SIG-M5 treated with dmso at 0.1 percent for 504 hours (cell line): ENCODE measurements around the gene LMF1.
"Not testable (repeated sequence)": the region's sequence is repeated elsewhere in the genome, so short reads cannot be mapped to it uniquely, and the experiment has no call there.

Source experiments
- DNase-seq: peaks from one replicate; lab custom pipeline; 2025; ENCODE audit not compliant: unreplicated experiment; lab: John Stamatoyannopoulos, UW

Gene LMF1

DNA sequence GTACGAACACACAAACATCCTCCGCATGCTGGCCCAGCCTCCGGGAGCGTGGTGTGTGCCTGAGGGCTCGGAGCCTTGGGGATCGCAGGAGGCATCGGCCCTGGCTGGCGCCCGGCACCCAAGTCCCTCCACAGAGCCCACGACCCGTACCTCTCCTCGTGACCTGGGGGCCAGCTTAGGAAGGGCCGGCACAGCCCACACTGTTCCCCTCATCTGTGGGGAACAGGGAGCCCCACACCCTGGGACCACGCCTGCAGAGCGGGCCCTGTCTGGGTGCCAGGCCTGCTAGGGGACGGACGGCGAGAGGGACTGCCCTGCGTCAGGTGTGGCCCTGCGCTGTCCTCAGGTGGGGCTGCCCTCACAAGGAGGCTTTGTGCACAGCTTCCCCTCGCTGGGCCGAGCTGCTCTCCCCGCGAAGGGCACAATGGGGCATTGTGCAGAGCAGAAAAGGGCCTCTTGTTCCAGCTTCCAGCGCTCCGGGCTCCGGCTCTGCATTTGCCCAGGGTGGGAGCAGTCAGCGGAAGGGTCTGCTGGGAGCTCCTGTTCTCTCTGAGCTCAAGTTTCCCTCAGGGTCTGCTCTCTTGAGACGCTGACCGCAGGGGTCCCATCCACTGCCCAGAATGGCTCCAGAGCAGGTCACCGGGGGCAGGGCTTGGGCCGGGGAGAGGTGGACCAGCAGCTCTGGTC lies 1.7 kb upstream of the LMF1 start:
- DNase-seq = no peak

DNA sequence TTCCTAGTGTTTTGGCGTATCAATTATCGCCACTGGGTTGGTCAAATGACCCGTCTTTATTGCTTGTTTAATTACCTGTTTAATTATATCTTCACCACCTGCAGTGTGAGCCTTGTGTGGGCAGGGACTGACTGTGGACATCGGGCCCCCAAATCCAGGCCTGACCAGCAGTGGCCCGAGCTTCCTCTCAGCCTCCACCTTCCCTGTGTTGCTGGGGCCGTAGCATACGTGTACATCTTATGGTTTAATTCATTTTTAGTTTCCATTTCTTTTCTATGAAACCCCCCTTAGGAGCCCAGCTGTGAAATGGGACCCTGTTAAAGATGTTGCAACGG lies 1.2 kb upstream of the LMF1 start:
- no peak for DNase-seq

DNA sequence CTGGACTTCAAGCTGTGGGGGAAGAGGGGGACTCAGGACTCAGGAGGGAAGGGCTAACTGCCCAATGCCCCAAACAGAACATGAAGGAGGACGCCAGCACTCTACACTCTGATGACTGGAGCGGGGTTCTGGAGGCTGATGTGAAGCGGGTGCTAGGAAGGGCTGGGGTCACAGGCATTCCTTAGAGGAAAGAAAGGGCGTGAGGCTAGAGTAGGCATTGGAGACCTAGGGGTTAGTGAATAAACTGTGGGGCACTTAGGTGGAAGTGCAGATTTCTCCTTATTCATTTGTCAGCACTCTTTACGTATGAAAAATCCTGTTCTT lies 760 bp upstream of the LMF1 start:
- DNase-seq = no peak

DNA sequence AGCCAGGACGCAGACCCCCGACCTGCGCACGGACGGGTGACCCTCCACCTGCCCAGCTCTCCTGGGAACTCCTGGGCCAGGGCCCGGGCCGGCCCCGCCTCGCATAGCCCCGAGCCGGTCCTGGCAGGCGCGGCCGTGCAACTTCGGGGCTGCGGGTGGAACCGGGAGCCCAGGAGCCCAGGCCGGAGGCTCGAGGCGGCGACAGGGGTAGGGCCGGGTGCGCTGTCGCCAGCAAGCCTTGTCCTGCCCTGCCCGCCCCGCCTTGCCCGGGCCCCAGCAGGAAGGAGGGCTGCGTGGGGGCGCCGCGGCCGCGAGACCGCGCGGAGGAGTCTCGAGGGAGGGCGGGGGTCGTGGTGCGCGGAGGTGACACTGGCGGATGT lies 408 bp downstream of the LMF1 start:
- no peak for DNase-seq

DNA sequence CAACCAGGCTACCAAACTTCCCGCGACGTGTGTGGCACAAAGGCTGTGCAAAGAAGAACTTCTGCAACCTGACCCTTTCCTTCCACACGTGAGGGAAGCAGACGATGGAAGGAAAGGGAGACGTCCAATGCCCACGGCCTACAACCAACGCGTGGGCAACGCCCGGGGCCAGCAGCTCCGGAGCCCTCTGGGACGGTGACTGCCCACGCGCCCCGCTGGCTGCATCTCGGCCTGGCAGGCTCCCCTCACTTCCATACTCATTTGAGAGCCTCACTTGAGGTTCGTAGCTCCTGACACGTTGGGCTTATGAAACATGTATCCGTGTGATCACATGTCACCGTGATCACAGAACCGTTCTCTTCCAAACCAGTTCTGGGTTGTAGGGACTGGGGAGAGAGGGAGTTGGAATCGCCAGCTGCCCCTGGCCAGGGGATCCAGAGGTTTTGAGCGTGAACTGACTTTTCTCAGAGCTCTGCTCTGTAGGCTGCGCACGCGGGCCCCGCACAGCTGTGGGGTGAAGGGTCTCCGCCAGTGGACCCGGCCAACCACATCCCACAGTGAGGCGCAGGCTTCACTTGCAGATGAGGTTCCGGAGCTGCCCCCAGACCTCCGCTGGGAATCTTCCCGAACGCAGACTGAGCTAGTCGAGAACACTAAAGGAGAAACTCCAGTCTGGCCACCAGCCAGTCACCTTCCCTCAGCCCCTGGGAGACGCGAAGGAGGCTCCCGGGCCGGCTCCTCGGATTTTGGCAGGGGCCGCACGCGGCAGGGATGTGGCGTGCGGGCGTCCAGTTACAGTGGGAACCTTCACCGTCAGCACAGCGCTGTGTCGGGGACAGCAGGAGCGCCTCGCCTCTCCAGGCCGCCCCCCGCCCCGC lies 1.0 kb downstream of the LMF1 start:
- no peak for DNase-seq

DNA sequence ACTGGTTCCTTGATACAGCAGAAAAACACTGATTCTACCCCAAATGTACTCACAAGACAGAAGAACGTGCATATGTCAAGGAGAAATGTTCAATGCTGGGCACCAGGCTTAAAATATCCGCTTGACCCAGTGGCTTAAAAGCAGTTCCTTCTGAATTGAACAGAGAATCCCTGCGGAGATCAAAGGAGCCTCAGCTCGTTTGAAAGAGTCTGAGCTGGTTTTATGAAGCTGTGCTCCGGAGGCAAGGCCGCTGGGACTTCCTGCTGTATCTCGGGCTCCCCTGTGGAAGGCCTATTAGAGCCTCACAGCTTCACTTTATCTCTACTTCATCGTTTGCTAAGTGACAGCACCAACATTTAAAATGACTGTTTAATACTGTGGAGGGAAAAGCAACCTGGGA lies 2.2 kb downstream of the LMF1 start:
- DNase-seq = no peak

DNA sequence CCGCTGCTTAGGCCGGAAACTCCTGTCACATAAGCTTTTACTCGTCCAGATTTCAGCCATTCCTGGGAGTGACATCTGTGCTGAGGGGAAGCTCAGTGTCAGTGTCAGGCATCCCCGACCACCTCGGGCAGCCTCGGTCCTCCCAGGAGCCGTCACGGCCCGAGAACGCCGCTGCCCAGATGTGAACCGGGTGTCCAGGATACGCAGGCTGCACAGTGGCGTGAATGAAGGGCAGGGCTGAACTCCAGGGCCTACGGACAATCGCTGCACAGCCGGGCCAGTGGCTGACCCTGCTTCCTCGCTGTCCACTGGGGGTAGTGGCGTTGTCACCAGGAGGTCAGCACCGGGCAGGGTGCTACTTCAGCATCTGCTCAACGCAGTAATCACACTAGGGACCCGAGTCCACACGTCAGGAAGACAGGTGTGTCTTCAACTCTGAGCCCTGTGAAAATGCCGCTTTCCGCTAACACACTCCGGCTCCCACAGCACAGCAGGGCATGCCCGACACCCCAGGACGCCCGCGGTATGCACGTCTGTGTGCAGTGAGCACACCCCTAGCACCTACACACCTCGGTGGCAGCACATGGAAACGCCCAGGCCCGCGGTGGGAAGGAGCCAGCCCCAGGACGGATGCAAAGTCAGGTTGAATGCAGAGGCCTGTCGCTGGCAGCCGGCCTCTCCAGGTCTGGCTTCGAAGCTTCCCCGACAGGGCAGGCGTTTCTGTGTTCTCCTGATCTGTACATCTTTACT lies 3.1 kb downstream of the LMF1 start:
- no peak for DNase-seq

DNA sequence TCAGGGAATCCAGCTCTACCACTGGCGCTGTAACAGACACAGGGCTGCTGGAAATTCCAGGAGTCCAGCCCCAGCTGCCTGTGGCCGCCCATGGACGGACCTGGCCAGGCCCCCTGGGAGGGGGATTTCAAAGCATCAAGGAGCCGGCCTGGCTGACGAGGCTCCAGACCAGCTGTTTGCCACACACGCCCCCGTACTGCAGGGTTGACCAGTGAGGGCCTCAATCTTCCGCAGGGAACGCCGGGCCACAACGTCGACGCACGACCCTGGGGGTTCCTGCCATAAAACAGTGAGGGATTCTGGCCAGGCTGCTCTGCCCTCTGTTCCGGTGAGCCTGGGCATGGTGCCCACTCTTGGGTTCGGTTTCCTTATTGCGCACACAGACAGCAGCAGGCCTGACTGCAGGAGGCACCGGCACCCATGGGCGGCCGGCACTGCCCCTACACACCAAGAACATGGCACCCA lies 3.7 kb downstream of the LMF1 start:
- DNase-seq = no peak

DNA sequence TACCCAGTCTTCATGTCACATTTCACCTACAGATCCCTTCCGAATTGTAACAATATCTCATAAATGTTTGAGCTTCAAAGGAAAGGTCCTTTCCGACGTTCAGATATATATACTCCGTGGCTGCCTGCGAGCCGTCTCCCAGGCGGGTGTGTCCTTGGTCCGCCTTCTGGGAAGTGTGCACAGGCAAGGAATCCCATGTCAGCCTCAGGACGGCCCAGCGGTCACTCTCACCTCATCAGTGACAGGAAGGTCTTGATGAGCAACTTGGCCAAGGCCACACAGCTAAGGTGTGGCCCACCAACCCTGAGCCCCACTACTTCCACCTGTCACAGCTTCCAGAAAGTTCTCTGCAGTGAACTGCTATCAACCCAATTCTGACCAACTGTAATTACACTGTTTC lies 4.3 kb downstream of the LMF1 start:
- no peak for DNase-seq

DNA sequence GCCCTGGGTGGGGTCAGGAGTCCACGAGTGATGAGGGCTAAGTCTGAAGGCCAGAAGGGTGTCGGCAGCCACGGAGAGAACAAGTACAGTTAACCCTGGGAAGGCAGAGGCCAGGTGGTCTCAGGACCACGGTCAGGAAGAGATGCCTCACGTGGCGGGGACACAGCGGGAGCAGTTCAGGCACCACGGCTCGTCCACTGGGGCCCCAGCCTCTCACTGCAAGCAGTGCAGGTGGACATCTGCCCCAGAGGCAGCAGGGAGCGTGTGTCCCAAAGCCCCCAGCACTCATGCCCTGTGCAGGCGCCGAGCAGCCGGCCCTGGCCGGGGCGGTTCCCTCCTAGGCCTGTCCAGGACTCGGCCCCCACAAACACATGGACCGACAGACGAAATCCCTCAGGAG lies 4.7 kb downstream of the LMF1 start:
- DNase-seq = no peak

DNA sequence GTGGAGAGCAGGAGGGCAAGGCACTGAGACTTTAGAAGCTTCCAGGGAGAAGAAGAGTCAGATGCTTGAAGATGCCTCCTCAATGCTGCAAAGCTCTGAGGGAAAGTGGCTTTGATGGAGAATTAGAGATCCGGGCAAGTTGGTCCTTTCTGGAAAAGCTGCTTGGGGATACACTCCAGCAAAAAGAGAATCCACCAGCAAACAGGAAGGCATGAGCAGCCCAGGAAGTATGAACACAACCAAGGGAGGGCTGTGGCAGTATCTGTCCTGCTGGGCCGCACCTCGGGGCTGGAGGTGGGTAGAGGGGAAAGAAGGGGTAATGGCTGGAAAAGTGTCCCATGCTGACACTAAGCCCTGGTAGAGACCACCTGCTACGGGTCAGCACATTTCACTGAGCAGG lies 5.3 kb downstream of the LMF1 start:
- no peak for DNase-seq

DNA sequence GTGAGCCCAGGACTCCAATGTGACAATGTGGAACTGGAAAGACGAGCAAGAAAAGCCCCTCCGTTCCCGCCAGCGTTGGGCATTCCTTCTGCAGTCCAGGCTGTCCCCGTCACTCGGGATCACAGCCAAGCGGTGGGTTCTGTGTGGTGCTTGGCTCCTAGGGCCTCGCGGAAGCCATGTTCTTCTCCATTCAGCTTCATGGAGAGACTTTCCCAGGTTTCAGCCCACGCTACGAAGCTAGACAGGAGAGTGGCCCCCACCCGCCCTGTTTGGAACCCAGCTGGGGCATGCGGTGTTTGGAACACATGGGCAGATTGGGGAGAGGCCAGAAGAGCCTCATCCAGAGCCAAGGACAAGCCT lies 5.8 kb downstream of the LMF1 start:
- DNase-seq = no peak

DNA sequence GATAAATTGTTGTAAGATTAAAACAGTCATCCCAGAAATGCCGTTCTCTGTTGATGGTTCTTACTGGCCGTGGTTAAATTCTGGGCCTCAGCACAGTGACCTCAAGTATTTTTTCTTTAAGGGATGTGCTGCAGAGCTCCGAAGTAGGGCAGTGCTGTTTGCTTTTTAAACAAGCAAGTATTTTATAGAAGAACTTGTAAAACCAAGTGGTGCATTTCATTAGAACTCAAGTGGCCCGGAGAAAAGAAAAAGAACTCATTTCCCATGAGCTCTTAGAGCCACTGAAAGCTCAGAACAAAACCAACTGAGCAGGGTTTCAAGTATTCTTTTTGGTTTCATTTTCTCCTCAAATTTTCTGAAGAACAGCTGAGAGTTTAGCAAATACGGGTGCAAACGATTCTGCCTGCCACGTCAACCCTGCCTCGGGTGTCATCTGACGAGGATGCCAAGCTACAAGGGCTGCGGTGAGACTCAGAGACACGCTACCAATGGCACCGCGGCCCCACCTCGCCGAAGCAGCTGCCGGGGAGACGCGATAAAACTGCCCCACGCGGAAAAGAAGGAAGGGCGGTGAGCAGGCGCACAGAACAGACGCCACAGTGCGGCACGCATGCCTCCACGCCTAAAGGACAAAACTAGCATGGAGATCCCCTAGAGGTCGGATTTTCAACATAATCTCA lies 6.3 kb downstream of the LMF1 start:
- DNase-seq = no peak

DNA sequence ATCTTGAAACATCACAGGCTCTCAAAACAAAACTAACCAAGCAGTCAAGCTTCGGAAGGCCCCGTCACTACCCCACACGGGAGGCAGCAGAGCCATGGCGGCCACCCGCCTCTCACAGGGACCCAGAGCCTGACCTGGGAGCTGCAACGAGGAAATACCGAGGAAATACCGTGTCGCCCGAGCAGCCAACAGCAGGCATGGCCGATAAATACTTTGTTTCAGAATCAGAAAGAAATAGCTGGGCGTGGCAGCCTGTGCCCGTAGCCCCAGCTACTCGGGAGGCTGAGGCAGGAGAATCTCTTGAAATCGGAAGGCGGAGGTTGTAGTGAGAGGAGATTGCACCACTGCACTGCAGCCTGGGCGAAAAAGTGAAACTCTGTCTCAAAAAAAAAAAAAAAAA lies 6.9 kb downstream of the LMF1 start:
- no peak for DNase-seq

DNA sequence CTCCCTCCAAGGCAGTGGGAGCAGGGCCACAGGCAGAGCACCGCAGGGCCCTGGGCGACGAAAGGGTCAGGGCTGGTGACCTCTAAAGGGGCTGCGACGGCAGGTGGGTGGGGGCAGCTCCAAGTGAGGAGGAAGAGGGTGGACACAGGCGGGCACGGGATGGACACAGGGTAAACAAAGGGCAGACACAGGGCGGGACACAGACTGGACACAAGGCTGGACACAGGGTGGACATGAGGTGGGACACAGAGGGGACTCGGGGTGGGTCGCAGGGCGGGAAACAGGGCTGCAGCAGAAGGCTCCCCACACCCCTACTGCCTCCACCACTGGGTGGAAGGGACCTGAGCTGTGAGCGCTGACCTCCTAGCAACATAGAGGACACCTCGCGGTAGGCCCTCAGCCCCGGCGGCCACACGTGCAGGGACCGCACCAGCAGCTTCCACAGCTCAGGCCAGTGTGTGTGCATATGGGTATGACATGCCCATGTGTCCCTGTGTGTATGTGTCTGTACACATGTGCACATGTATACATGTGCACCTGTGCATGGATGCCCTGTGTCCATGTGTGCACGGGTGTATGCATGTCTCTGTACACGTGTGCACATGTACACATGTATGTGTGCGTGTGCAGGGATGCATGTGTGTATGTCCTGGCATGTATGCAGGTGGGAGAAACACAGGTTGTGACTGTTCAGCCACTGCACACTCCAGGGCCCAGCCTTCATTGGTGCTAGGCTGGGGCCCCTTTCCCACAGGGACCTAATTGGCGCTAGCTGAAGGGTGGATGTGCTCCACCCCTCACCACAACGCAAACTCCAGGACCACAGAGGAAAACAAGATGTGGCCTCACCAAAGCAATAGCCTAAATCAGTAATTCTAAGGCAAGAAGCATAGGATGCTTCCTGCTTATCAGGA lies 7.6 kb downstream of the LMF1 start:
- DNase-seq = no peak

DNA sequence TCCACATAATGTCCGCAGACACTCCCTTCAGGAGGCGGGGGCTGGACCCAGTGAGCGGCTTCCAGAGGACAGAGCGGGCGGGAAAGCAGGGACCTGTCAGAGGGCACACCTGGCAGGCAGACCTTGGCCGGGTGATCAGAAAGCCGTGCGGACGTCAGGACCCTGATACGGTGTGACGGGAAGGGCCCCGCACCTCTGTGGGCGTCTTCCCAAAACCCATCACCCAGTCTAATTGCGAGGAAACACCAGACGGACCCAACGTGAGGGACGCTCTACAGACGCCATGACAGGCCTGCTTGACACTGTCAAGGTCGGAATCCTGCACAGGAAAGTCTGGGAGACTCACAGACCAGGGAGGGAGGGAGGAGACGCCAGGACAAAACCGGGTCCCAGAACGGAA lies 8.4 kb downstream of the LMF1 start:
- no peak for DNase-seq

DNA sequence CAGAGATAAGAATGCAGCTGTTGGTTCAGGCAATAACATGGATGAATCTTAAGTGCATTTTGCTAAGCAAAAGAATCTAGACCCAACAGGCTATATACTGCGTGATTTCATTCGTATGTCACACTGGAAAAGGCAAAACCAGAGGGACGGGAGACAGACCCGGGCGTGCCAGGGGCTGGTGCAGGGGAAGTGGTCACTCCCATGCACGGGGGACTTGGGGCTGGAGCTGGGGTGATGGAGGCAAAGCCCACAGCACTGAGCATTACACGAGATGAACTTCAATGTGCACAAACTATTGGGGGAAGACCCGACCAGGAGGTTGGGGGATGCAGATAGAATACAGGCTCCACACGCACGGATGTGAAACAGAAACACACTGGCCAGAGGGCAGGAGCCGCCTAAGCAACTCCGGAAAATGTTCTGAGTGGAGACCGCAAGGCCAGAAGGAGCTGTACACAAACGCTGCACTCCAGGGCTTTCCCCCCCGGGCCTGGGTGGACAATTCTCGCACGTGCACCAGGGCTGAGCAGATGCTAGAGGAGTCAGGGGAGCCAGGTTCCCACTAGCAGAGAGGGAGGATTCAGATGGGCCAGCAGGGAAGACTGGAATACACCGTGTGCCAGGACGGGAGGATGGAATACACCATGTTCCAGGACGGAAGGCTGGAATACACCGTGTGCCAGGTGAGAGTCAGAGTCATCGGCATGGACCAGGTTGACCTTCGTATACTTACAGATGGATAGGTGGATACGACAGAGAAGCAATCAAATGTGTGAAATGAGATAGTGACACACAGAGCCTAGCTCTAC lies 11.3 kb downstream of the LMF1 start:
- DNase-seq = no peak

DNA sequence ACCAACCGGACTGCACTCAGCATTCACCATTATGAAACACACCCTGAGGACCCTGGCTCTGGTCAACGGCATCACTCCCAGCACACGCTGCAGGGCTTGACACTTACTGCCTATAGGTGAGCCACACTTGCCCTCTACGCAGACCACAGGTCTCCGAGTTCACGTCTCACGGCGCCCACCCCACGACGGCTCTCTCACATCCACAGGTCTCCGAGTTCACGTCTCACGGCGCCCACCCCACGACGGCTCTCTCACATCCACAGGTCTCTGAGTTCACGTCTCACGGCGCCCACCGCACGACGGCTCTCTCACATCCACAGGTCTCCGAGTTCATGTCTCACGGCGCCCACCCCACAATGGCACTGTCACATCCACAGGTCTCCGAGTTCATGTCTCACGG lies 15.0 kb downstream of the LMF1 start:
- DNase-seq = not testable (repeated sequence)

DNA sequence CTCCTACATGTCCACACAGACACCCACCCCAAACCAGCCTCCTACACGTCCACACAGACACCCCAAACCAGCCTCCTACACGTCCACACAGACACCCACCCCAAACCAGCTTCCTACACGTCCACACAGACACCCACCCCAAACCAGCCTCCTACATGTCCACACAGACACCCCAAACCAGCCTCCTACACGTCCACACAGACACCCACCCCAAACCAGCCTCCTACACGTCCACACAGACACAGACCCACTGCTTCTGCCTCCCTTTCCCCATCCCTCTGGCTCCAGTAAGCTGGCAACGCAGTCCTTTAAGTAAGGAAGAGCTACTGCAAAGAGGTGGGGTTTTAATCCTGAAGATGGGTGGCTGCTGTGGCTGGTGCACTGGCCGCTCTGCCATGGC lies 17.0 kb downstream of the LMF1 start:
- DNase-seq = not testable (repeated sequence)

DNA sequence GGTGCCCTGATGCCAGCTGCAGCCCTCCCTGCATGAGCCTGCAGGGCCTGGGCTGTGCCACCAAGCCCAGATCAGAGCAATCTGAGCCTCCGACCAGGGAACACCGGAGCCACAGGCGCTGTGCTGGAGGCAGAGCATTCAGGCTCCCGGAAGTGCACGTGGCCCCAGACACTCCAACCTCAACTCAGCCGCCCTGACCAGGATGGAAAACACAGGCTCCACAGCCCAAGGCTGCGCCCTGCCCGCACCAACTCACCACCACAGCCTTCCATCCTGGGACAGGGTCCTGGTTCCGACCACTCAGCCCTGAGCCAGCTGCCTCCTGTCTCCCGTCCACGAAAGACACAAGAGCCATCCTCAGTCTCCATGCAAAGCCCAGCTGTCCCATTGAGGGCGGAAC lies 18.5 kb downstream of the LMF1 start:
- DNase-seq = no peak
